Pancreas (tissue), 10 donors: ENCODE measurements around the gene ACKR2. TPM values are rescaled to one million over a fixed set of nuclear protein-coding genes. Genes with fewer than 3 reads are reported as not detected.

Source experiments
- ATAC-seq, 4 donors: fragments of 200-7000 bp; cut with Tn5 transposase; one replicate each; pipeline versions ENCODE4 v1.8.0 to v1.9.1; 2020; ENCODE audit warnings: mild to moderate bottlenecking in 4 of 4, moderate library complexity in 4 of 4
- DNase-seq, 6 donors: peaks; one replicate each; pipeline ENCODE4 v3.0.0-alpha.2; 2020
- FAIRE-seq: peaks from 2 replicates; lab custom pipeline; 2012; peaks lifted over from hg19 to GRCh38; lab: Jason Lieb, UNC
- H3K27ac ChIP-seq, 4 donors: fragments of 200-600 bp; sonication (generic); 1 replicate in 3 of 4; 2 replicates in 1 of 4; pipeline versions ENCODE4 v1.5.0 to v1.8.0; 2020
- H3K27me3 ChIP-seq, 4 donors: fragments of 200-600 bp; one replicate each; pipeline ENCODE4 v1.8.0; 2021
- H3K36me3 ChIP-seq, 3 donors: fragments of 200-600 bp; sonication (generic) in 1 of 3; one replicate each; pipeline versions ENCODE4 v1.5.0 to v1.8.0; 2020 to 2021
- H3K4me1 ChIP-seq, 3 donors: fragments of 200-600 bp; one replicate each; pipeline ENCODE4 v1.8.0; 2021
- H3K4me3 ChIP-seq, 4 donors: fragments of 200-600 bp; sonication (generic) in 2 of 4; one replicate each; pipeline versions ENCODE4 v1.5.0 to v1.8.0; 2020 to 2021
- H3K9me3 ChIP-seq, 4 donors: fragments of 200-600 bp; one replicate each; pipeline ENCODE4 v1.8.0; 2021
- WGBS, 2 donors: extraction: QIAGEN DNeasy Blood & Tissue Kit; methylation state at CpG; one replicate each; pipeline ENCODE4 v1.1.7; 2013; 5-methylcytosine and 5-hydroxymethylcytosine counted together
- intact Hi-C, 3 donors: fragments of 100-400 bp; cut with DNase I; formaldehyde crosslinking; loops; one replicate each; pipeline versions ENCODE4 v1.11.1 to v1.14.2; 2022
- polyA plus RNA-seq, 2 donors: library from polyadenylated mRNA; stranded (reverse); fragments of 200-250 nt; gene quantifications; one replicate each; pipeline ENCODE4 v1.2.3, GENCODE V29; 2013
- total RNA-seq, 6 donors: library from RNA; stranded (reverse); fragmentation: NEBNext Ultra II Directional in 4 of 6; extraction: Animal tissue kit (Norgen Biotek cat#: 25700) in 4 of 6; gene quantifications; one replicate each; pipeline versions ENCODE4 v1.2.1 to v1.2.4, GENCODE V29; 2021 to 2023
- TF ChIP-seq, protein P1 (sequence below), 4 donors: fragments of 200-600 bp; sonication (generic) in 3 of 4; IDR thresholded peaks; one replicate each; pipeline versions ENCODE4 v1.5.0 to v1.8.0; 2021; ENCODE audit warnings: antibody characterized with exemption in 4 of 4
- donor health status: healthy with polysubstance abuse.
- donor health status: DM: no; HTN: no; CAD: no; lungs with moderate emphysema.
- donor health status: DM: no; HTN: no; CAD: no.
- donor health status: control.
- donor health status: control.
- donor health status: Bipolar disorder and iron deficiency.
- donor health status: DM: yes; HTN: yes; CAD: no.
- donor health status: DM: no; HTN: no; CAD: no.
- donor health status: DM: no; HTN: no; CAD: no.
- donor health status: DM: yes; HTN: yes; CAD: no.

The ACKR2 gene
- total and polyA plus RNA-seq, 8 donors = 0.09 to 1.7 (median 0.84) TPM

DNA sequence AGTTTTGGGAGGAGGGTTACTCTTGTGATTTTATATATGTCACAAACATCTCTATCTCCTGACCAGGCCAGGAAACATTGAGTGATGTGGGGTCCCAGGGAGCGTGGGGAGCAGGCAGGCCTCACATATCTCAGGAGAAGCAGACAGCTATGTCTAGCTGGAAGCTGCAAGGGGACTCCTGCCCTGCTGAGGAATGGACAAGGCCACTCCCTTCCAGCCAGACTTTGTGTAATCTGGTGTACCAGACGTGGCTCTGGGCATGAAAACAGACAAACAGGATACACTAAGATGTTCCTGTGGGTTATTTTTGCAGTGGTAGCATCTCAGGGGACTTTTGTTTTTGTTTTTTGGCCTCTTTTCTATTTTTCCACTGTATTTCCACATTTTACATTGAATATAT, 43.2 kb downstream of the ACKR2 start:
- H3K36me3 ChIP-seq = no peaks in the 10 kb centered on the region
- no peaks in the 10 kb centered on the region for H3K9me3 ChIP-seq
- H3K27me3 ChIP-seq = no peaks in the 10 kb centered on the region
- ATAC-seq = peak in 2 of 4 donors; percentile 19 to 31
- H3K27ac ChIP-seq = no peak overlapping the region
- DNase-seq = no peak
- TF ChIP-seq, protein P1, sequence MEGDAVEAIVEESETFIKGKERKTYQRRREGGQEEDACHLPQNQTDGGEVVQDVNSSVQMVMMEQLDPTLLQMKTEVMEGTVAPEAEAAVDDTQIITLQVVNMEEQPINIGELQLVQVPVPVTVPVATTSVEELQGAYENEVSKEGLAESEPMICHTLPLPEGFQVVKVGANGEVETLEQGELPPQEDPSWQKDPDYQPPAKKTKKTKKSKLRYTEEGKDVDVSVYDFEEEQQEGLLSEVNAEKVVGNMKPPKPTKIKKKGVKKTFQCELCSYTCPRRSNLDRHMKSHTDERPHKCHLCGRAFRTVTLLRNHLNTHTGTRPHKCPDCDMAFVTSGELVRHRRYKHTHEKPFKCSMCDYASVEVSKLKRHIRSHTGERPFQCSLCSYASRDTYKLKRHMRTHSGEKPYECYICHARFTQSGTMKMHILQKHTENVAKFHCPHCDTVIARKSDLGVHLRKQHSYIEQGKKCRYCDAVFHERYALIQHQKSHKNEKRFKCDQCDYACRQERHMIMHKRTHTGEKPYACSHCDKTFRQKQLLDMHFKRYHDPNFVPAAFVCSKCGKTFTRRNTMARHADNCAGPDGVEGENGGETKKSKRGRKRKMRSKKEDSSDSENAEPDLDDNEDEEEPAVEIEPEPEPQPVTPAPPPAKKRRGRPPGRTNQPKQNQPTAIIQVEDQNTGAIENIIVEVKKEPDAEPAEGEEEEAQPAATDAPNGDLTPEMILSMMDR (IDR thresholded peaks at IDR 0.05) = no peak
- no peak overlapping the region for H3K4me3 ChIP-seq
- no peak for FAIRE-seq
- WGBS, 2 donors = 56 to 62% methylated on average over 2 of the region's 2 CpGs
- intact Hi-C loops = no loop called here
- H3K4me1 ChIP-seq = no peaks in the 10 kb centered on the region

DNA sequence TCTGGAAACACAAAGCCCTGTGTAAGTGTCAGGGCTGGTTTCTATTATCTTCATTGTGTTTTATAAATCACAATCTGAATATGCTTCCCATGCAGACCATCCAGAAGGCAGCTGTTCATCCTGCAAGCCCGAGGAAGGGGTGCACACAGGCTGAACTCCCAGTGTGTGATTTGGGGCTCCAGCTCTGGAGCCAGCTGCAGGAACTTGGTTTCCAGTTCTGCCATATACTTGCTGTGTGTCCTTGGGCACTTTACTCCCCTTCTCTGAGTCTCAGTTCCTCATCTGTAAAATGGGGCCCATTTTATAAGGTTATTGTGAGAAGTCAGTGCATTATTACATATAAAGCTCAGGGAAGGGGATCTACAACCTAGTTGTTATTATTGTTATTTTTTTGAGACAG, 43.8 kb downstream of the ACKR2 start:
- no peaks in the 10 kb centered on the region for H3K36me3 ChIP-seq
- intact Hi-C loops = no loop called here
- H3K27ac ChIP-seq = no peak overlapping the region
- DNase-seq = no peak
- H3K4me1 ChIP-seq = no peaks in the 10 kb centered on the region
- H3K27me3 ChIP-seq = no peaks in the 10 kb centered on the region
- 86 to 93% methylated on average over 1 of the region's 1 CpG for WGBS, 2 donors
- ATAC-seq = no peak
- FAIRE-seq = no peak
- TF ChIP-seq, protein P1 (IDR thresholded peaks at IDR 0.05) = no peak
- H3K9me3 ChIP-seq = no peaks in the 10 kb centered on the region
- no peak overlapping the region for H3K4me3 ChIP-seq

DNA sequence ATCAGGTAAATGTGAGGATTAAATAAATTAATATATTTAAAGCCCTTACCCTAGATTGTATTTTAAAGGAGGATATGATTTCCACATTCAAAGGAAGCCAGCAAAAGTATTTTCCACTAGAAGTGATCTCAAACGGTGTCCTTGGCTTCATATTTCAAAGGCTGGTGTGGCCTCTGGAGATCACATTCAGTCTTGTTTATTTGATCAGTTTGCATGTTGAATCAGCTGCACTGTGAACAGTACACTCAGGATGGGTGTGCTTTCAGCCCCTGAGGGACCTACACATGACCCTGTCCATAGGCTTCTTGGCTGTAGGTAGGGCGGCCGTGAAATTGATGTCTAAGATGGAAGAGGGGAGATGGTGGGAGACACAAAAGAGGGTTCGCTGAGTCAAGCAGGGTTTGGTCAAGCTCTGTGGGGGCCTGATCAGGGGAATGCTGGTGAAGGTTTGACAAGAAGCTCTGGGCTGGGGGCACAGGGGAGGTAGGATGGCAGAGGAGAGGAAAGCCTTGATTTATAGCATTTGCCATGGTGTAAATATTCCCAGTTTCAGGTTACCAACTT, 44.6 kb downstream of the ACKR2 start:
- ATAC-seq = peak in 3 of 4 donors; percentile 49 to 86 (median 83)

DNA sequence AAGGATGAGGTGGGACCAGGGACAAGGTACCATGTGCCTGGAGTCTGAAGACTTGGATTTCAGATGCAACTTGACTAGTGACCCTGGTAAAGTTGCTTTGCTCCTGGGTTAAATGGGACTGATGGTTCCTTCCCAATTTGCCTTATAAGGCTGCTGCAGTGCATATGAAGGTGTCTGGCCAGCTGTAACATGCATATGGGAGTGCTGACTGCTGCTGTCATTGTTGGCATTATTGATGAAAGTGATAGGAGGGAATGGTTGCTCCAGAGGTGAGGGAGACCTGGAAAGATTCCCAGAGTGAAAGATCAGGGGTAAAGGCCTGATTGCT, 45.9 kb downstream of the ACKR2 start:
- no peak overlapping the region for H3K4me3 ChIP-seq
- H3K4me1 ChIP-seq = no peaks in the 10 kb centered on the region
- intact Hi-C loops = no loop called here
- H3K27me3 ChIP-seq = no peaks in the 10 kb centered on the region
- DNase-seq (no peak), ATAC-seq (no peak), FAIRE-seq (no peak)
- TF ChIP-seq, protein P1 (IDR thresholded peaks at IDR 0.05) = no peak
- H3K36me3 ChIP-seq = no peaks in the 10 kb centered on the region
- H3K27ac ChIP-seq = no peak overlapping the region
- H3K9me3 ChIP-seq = no peaks in the 10 kb centered on the region

More for the DNA sequence above, 44.6 kb downstream of the ACKR2 start:
- no peaks in the 10 kb centered on the region for H3K27me3 ChIP-seq
- no peak overlapping the region for H3K27ac ChIP-seq
- H3K4me1 ChIP-seq = no peaks in the 10 kb centered on the region
- TF ChIP-seq, protein P1 (IDR thresholded peaks at IDR 0.05) = no peak
- no peak for FAIRE-seq
- H3K4me3 ChIP-seq = no peak overlapping the region
- H3K9me3 ChIP-seq = no peaks in the 10 kb centered on the region
- DNase-seq = no peak
- WGBS, 2 donors = 71 to 79% methylated on average over 4 of the region's 4 CpGs
- no peaks in the 10 kb centered on the region for H3K36me3 ChIP-seq
- intact Hi-C loops = no loop called here

DNA sequence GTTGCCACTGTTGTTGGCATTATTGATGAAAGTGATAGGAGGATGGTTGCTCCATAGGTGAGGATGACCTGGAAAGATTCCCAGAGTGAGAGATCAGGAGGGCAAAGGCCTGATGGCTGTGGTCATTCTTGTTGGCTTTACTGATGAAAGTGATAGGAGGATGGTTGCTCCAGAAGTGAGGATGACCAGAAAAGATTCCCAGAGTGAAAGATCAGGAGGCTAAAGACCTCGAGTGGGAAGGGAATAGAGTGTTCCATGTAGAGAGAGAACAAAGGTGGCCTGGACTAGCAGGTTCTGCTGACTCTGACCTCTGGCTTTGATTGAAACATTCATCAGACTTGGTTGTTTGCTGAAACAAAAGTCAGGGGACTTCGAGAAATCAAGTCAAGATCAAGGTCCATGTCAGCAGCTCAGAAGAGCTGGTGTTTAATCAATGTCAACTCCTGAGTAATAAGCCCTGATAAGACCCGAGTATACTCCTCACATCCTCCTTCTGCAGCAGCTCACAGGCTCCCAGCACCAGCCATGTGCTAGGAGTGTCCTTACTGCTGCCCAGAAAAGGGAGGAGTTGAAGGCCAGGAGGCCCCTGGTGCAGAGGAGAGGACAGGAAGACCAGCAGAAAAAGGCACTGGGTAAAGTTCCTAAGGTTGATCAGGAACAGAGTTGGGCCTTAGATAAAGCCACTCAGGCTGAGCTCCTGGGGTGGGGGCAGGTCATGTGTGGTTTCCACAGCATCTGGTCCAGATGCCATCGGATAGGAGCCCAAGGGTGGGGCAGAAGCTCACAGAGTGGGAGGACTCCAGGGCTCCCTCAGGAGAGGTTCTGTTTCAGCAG, 46.5 kb downstream of the ACKR2 start:
- H3K36me3 ChIP-seq = no peaks in the 10 kb centered on the region
- intact Hi-C loops = no loop called here
- H3K4me1 ChIP-seq = no peaks in the 10 kb centered on the region
- TF ChIP-seq, protein P1 (IDR thresholded peaks at IDR 0.05) = no peak
- no peak overlapping the region for H3K4me3 ChIP-seq
- FAIRE-seq = no peak
- no peaks in the 10 kb centered on the region for H3K9me3 ChIP-seq
- ATAC-seq = peak in 3 of 4 donors; percentile 30 to 54 (median 53)
- DNase-seq = no peak
- no peaks in the 10 kb centered on the region for H3K27me3 ChIP-seq
- 34 to 37% methylated on average over 4 of the region's 4 CpGs for WGBS, 2 donors
- H3K27ac ChIP-seq = no peak overlapping the region
